ENCODE results near the gene SLIT1.

SLIT1 gene

DNA sequence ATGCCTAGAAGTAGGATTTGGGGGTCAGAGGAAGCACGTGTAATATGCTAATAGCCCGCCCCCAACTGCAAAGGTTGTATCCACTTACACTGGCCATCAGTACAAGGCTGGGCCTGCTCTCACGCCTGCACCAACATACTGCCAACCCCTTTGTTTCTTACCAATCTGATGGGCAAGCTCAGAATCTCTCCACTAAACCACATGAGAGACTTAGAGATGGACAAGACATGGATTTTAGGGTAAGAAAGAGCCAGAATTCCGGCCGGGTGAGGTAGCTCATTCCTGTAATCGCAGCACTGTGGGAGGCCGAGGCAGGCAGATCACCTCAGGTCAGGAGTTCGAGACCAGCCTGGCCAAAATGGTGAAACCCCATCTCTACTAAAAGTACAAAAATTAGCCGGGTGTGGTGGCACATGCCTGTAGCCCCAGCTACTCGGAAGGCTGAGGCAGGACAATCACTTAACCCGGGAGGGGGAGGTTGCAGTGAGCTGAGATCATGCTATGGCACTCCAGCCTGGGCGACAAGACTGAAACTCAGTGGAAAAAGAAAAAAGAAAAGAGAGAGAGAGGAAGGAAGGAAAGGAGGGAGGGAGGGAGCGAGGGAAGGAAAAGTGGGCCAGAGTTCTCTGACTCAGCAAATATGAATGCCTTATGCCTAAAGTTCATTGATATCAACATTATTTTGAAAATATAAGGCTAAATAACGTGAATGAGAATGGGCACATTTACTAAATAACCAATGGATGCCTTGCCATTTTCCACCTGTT lies 162.2 kb downstream of the SLIT1 start:
- DNase-seq (ENCODE audit: low spot score) = no peak

DNA sequence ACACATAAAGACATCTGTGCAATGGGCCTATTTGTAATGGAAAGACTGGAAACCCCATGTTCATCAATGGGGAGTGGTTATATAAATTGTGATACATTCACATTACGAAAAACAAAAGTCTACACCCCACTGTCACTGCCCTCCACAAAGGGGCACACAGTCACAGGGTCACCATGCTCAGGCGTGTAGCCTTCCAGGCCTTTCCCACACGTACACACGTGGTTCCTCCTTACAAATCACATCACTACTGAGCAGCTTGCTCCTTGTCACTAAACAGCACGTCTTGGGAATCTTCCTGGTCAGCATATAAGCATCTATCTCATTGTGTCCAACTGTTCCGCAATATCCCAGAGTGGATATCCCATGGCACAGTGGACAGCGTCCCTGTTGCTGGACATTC lies 163.1 kb downstream of the SLIT1 start:
- no peak for DNase-seq (ENCODE audit: low spot score)

GRCh38 chr10:97020452-97021400 lies 165.0 kb downstream of the SLIT1 start:
- no peak for DNase-seq (ENCODE audit: low spot score)

DNA sequence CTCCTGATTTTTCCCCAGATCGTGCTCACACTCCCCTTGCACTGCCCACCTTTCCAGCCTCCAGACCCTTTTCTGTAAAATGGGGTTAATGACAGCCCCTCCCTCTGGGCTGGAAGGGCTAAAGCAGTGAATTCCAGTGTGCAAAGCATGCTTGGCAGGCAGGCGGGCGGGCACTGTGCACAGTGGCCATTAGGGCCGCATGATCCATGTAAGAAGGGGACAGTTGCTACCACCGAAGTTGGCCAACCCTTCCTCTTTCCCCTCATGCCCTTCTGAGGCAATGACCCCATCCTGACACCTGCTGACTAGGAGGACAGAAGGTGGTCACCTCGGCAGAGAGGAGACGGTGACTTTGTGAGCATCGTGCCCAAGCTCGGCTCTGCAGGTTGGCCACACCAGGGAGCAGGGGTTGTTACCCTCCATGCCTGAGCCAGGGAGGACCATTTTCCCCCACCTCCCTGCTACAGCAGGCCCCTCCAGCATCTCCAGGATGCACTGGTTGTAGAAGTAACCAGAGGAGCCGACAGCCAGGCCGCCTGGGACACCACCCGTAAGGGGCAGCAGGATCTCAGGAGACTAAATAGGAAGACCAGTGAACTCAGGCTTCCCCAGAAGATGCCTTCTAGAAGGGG lies 166.4 kb downstream of the SLIT1 start:
- DNase-seq (ENCODE audit: low spot score) = no peak

DNA sequence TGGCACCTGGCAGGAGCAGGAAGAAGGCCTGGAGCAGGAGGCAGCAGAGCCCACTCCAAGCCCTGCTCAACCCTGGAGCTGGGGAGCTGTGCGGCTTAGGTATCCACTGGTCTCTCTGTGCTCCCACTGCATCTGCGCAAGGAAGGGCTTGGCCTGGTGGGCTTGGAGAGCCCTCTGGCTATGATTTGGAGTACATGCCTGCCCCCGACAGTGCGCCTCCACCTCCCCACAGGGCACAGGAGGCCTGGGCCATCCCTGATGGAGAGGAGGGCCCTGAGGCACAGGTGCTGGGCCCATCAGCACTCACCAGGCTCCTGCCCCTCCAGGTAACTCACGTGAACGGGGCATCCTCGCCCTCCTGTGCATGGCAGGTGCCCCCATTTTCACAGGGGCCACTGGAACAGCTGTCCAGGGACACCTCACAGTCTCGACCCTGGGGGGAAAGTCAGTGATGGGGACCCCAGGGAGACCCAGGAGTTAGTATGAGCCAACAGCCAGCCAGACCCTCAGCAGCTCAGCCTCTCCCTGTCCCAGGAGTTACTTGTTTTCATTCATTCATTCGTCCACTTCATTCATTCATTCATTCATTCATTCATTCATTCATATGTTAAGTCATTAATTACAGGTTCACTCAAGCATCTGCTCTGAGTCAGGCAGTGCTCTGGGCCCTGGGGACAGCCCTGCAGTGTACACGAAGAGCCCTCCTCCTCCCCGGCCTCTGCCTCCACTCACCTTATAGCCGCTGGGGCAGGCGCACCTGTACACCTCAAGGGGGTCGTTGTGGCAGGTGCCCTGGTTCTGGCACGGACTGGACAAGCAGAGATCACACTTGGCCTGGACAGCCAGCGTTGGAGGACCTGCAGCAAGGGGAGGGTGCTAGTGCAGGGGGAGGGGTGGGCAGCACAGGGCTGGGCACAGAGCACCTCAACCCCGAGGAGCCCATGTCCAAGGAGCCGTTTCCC lies 167.2 kb downstream of the SLIT1 start:
- no peak for DNase-seq (ENCODE audit: low spot score)

DNA sequence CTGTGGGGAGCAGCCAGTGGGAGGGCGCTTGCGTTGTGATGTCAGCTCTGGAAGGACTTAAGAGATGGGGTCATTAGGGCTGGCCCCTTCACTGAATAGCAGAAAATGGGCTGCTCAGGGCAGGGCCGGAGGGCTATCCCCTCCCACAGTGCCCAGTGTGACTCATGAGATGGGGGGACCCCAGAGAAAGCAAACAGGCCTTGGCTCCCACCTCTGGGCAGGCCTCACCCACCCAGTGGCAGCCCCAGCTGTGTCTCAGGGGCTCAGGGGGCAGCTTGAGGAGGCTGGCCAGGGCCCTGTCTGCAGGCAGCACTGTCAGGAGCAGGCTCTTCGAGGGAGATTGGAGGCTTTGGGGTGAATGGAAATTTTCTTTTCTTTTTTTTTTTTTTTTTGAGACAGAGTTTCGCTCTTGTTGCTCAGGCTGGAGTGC lies 168.3 kb downstream of the SLIT1 start:
- DNase-seq (ENCODE audit: low spot score) = no peak

- no peak for DNase-seq (ENCODE audit: low spot score)
These were observed 168.9 kb downstream of the SLIT1 start for GRCh38 chr10:97016728-97017473.

GRCh38 chr10:97015240-97015639 lies 170.5 kb downstream of the SLIT1 start:
- no peak for DNase-seq (ENCODE audit: low spot score)

DNA sequence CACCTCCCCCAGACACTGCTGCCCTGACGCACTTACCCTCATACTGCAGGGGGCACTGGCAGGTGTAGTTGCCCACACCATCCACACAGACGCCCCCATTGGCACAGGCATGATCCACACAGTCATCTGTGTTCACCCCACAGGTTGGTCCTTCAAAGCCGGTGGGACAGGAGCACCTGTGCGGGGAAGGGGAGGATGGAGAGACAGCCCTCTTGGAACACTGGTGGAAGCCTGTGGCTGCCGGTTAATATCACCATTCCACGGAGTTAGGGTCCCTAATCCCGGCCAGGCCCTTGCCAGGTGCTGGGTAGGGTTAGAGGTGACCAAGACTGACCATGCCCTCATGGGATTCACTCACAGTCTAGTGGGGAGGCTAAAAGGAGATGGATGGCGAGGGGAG lies 171.8 kb downstream of the SLIT1 start:
- DNase-seq (ENCODE audit: low spot score) = no peak

DNA sequence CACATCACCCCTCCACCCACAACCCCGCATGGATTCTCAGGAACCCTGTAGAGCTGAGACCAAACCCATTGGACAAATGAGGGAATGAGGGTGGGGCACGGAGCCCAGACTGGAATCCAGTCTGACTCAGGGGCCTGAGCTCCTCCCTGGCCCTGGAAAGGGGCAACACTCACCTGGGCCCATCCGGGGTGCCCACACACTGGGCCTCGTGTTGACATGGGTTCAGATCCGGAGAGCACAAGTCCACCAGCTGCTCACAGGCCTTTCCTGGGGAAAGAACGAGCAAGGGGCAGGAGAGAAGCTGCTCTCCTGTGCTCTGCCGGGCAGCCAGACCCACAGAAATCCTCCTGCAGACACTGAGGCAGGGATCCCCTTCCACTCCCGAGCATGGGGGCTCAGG lies 172.2 kb downstream of the SLIT1 start:
- no peak for DNase-seq (ENCODE audit: low spot score)

GRCh38 chr10:97012470-97012869 lies 173.3 kb downstream of the SLIT1 start:
- DNase-seq (ENCODE audit: low spot score) = no peak

DNA sequence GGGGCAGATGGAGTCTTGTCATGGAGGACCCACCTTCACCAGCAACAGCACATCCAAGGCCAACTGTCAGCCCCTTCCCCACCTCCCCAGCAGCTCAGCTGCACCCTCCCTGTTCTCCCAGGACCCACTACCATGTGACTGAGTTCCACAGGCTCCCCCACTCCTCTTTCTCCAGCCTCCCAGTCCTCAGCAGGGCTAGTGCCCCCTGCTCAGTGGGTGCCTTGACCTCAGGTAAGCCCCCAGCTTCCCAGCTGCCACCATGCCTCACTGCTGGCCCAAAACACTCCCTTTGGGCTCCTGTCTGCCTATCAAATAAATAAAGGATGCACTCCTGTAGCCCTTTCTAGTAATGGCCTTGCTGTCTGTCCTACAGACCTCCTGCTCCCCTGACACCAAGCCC lies 174.4 kb downstream of the SLIT1 start:
- DNase-seq (ENCODE audit: low spot score) = no peak

- no peak for DNase-seq (ENCODE audit: low spot score)
These were observed 175.0 kb downstream of the SLIT1 start for GRCh38 chr10:97010695-97011206.

DNA sequence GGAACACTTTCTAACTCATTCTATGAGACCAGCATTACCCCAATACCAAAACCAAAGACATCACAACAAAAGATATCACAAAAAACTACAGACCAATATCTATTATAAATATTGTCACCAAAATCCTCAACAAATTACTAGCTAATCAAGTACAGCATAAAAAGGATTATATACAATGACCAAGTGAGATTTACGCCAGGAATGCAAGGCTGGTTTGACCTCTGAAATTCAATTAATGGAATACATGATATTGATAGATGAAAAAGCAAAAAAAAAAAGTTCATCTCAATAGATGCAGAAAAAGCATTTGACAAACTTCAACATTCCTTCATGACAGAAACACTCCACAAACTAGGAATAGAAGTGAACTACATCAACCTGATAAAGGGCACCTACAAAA lies 178.3 kb downstream of the SLIT1 start:
- no peak for DNase-seq (ENCODE audit: low spot score)

GRCh38 chr10:97006364-97006763 lies 179.4 kb downstream of the SLIT1 start:
- DNase-seq (ENCODE audit: low spot score) = no peak

GRCh38 chr10:97005349-97005748 lies 180.4 kb downstream of the SLIT1 start:
- DNase-seq (ENCODE audit: low spot score) = no peak

- DNase-seq (ENCODE audit: low spot score) = no peak
These were observed 181.2 kb downstream of the SLIT1 start for GRCh38 chr10:97004591-97004990.

DNA sequence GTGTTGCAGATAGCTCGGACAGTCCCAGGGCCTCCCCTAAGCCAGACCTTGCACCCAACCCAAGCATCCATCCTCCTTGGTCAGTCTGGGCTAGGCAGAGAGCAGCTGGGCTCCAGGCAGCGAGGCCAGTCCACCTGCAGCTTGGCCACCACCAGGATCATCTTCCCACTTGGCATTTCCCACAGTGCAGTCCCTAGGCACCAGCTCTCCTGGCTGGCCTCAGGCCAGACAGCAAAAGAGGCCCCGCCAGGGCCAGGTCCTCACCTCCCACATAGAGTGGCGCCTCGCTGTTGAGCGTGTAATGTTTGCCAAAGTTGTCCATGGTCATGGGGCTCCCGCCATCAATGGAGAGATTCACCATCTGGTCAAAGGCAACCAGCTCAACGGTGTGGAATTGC lies 182.0 kb downstream of the SLIT1 start:
- DNase-seq (ENCODE audit: low spot score) = no peak

DNA sequence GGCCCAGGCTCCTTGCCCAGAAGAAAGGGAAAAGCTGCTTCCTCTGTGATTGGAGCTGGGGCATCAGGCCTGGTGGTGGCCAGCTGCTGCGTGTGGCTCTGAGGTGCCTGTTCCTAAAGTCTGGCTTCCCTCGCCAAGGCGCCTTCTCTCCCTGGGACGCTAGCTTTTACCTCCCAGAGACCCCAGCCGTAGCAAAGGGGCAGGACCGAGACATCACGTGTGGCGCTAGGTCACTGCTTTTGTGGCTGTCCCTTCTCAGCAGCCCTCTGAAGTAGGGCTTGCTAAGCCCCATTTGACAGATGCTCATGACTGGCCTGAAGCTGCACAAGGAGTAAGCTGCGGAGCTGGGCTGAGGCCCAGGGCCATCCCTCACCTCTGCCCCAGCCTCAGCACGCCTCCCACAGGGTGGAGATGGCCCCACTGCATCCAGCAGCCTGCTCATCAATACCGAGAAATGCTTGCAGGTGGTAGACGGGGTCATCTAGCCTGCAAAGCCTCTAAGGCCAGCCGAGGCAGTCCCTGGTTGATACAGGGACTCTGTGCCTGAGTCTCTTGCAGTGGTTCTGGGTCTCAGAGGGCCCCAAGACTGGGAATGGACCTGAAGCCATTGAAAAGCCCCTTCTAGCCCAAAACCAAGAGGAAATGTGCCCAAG lies 182.5 kb downstream of the SLIT1 start:
- no peak for DNase-seq (ENCODE audit: low spot score)

DNA sequence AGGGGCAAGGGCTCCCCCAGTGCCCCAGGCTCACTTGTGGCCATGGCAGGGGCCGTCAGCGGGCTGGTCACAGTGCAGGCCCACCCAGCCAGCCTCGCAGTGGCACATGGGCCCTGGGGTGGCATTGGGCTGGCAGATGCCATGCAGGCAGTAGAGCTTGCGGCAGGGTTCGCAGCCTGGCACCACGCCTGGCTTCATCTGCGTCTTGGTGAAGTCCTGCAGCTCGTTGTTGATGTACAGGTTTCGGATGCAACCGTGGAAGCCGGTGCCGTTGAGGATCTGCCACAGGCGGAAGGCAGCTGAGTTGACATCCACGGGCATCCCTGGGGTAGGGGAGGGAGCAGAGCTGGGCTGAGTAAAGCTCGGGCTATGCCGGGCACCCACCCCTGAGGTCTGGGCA lies 183.1 kb downstream of the SLIT1 start:
- DNase-seq (ENCODE audit: low spot score) = no peak
